Mucosa of stomach (tissue), 1 donor: ENCODE data around the gene UBE2N.

Experiments
- H3K27me3 ChIP-seq: one replicate; pipeline ENCODE4 v1.7.0; 2013; ENCODE audit warnings: mild to moderate bottlenecking, low read length; ENCODE audit not compliant: control insufficient read depth, insufficient read depth
- H3K36me3 ChIP-seq: one replicate; pipeline ENCODE4 v1.7.0; 2013; ENCODE audit warnings: low read length; ENCODE audit not compliant: control insufficient read depth, insufficient read depth
- H3K4me1 ChIP-seq: one replicate; pipeline ENCODE4 v1.7.0; 2013; ENCODE audit warnings: mild to moderate bottlenecking, low read length; ENCODE audit not compliant: control insufficient read depth, insufficient read depth
- H3K4me3 ChIP-seq: one replicate; pipeline ENCODE4 v1.7.0; 2013; ENCODE audit warnings: low read length
- H3K9ac ChIP-seq: one replicate; pipeline ENCODE4 v1.7.0; 2013; ENCODE audit warnings: mild to moderate bottlenecking, low read length, moderate library complexity
- H3K9me3 ChIP-seq: one replicate; pipeline ENCODE4 v1.7.0; 2013; ENCODE audit warnings: mild to moderate bottlenecking, low read length, moderate library complexity; ENCODE audit not compliant: control insufficient read depth
- donor health status: Pancreatic carcinoma.

Gene UBE2N, protein sequence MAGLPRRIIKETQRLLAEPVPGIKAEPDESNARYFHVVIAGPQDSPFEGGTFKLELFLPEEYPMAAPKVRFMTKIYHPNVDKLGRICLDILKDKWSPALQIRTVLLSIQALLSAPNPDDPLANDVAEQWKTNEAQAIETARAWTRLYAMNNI

DNA sequence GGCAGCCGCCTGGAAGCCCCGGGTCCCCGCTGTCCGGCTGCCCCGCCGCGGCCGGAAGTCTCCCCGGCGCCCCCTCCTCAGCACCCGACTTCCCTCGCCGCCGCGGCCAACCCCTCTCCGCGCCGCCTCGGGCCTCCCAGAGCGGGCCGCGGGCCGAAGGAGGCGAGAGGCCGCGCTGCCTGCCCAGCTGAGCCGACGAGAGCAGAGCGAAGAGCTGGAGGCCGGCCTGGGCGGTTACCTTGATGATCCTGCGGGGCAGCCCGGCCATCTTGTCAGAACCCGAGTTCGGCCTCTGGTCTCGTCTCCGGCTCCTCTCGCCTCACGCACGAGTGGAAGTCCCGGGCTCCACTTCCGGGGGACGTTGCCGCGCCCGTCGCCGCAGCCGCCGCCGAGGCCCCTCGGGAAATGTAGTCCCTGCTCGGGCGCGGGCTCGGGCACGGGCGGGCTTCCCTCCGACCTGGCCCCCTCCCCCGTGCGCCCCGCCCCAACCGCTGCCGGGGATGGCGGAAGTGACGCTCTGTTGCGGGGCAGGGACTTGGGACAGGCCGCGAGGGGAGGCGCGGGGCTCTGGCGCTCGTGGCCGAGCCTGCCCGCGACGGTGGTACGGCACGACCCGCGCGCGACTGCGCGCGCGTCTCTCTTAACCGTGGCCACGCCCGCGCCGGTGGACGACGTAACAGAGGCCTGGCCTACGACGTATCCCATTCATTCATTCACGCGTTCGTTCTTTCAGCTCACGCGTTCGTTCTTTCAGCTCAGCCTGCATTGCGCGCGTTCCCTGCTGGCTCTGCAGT lies at the start of gene UBE2N:
UBE2N (minus strand) TSS at position 331 of the 794 bp plus-strand sequence; CDS start at position 268, 63 bp downstream.
- H3K27me3 ChIP-seq: no peaks in the 10 kb centered on the region
- peaks cover 16% of the 10 kb centered on the region for H3K4me1 ChIP-seq
- H3K4me3 ChIP-seq: peak within 1 kb of the TSS; percentile 99
- no peaks in the 10 kb centered on the region for H3K36me3 ChIP-seq
- H3K9ac ChIP-seq: peak within 1 kb of the TSS; percentile 90
- H3K9me3 ChIP-seq: no peaks in the 10 kb centered on the region

DNA sequence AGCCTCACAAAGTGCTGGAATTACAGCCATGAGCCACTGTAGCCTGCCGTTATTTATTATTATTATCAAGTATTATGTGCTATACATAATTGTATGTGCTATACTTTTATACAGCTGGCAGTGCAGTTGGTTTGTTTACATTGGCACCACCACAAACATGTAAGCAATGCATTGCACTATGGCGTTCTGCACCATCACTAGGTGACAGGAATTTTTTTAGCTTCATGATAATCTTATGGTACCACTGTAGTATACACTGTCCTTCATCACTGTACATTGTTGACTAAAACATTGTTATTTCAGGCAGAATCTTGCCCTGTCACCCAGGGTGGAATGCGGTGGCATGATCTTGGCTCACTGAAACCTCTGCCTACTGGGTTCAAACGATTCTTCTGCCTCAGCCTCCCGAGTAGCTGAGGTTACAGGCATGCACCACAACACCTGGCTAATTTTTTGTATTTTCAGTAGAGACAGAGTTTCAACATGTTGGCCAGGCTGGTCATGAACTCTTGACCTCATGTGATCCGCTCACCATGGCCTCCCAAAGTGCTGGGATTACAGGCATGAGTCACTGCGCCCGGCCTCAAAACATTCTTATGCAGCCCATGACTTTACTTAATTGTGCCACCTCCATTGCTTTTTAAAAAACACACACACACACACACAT lies 42.7 kb upstream of the UBE2N start:
- H3K4me1 ChIP-seq: no peaks in the 10 kb centered on the region
- no peak overlapping the region for H3K9ac ChIP-seq
- H3K4me3 ChIP-seq: no peak overlapping the region
- peaks cover 6% of the 10 kb centered on the region for H3K36me3 ChIP-seq
- no peaks in the 10 kb centered on the region for H3K9me3 ChIP-seq
- no peaks in the 10 kb centered on the region for H3K27me3 ChIP-seq

- H3K4me3 ChIP-seq: no peak overlapping the region
- no peaks in the 10 kb centered on the region for H3K9me3 ChIP-seq
- H3K9ac ChIP-seq: no peak overlapping the region
- H3K36me3 ChIP-seq: peaks cover 6% of the 10 kb centered on the region
- no peaks in the 10 kb centered on the region for H3K4me1 ChIP-seq
- no peaks in the 10 kb centered on the region for H3K27me3 ChIP-seq
Observed at GRCh38 chr12:93483151-93483807, 41.5 kb upstream of the UBE2N start.

DNA sequence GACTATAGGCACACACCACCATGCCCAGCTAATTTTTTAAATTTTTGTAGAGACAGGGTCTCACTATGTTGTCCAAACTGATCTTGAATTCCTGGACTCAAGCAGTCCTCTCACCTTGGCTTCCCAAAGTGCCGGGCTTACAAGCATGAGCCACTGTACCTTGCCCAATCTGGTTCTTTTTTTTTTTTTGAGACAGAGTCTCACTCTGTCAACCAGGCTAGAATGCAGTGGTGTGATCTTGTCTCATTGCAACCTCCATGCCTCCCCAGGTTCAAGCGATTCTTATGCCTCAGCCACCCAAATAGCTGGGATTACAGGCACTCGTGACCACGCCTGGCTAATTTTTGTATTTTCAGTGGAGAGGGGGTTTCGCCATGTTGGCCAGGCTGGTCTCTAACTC lies 41.0 kb upstream of the UBE2N start:
- Histone ChIP-seq H3K36me3 (peaks cover 6% of the 10 kb centered on the region), H3K9ac (no peak overlapping the region), H3K4me3 (no peak overlapping the region), H3K27me3 (no peaks in the 10 kb centered on the region), H3K4me1 (no peaks in the 10 kb centered on the region), H3K9me3 (no peaks in the 10 kb centered on the region)

DNA sequence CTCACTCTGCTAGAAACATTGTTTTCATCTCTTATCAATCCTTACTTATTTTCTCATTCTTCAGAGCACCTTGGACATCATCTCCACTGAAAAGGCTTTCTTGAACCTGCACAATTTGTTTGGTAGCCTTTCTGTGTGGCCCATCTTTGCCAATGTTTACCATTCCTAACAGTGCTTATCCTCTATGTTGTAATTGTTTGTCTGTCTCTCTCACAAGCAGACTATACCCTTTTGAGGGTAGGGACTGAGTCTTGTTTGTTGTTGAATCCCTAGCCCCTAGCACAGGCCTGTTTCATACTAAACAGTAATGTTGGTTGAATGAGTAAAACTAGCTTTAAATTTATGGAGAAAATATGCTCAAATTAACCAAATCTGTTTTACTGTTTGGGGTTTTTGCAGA lies 34.8 kb upstream of the UBE2N start:
- Histone ChIP-seq H3K9ac (no peak overlapping the region), H3K36me3 (peaks cover 2% of the 10 kb centered on the region), H3K4me3 (no peak overlapping the region), H3K4me1 (no peaks in the 10 kb centered on the region), H3K27me3 (no peaks in the 10 kb centered on the region), H3K9me3 (no peaks in the 10 kb centered on the region)

DNA sequence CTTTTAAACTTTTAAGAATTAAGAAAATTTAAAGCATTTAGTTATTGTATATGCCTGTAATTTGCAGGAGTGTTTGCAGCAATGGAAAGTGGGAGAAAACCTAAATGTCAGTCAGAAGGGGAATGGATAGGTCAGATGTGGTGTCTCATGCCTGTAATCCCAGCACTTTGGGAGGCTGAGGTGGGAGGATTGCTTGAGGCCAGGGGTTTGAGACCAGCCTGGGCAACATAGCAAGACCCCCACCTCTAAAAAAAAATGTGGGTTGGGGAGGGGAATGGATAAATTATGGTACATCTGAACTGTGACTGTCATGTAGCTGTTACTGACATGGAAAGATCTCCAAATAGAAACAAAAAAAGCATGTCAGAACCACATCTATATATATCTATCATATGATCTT lies 27.6 kb upstream of the UBE2N start:
- Histone ChIP-seq H3K4me3 (no peak overlapping the region), H3K9me3 (no peaks in the 10 kb centered on the region), H3K27me3 (no peaks in the 10 kb centered on the region), H3K4me1 (peaks cover 7% of the 10 kb centered on the region), H3K36me3 (peaks cover 4% of the 10 kb centered on the region), H3K9ac (no peak overlapping the region)

GRCh38 chr12:93468008-93468371 lies 26.2 kb upstream of the UBE2N start:
- H3K27me3 ChIP-seq: no peaks in the 10 kb centered on the region
- H3K4me3 ChIP-seq: peak overlapping the region; percentile 77
- peaks cover 4% of the 10 kb centered on the region for H3K36me3 ChIP-seq
- H3K4me1 ChIP-seq: peaks cover 7% of the 10 kb centered on the region
- H3K9me3 ChIP-seq: no peaks in the 10 kb centered on the region
- H3K9ac ChIP-seq: peak overlapping the region; percentile 82

DNA sequence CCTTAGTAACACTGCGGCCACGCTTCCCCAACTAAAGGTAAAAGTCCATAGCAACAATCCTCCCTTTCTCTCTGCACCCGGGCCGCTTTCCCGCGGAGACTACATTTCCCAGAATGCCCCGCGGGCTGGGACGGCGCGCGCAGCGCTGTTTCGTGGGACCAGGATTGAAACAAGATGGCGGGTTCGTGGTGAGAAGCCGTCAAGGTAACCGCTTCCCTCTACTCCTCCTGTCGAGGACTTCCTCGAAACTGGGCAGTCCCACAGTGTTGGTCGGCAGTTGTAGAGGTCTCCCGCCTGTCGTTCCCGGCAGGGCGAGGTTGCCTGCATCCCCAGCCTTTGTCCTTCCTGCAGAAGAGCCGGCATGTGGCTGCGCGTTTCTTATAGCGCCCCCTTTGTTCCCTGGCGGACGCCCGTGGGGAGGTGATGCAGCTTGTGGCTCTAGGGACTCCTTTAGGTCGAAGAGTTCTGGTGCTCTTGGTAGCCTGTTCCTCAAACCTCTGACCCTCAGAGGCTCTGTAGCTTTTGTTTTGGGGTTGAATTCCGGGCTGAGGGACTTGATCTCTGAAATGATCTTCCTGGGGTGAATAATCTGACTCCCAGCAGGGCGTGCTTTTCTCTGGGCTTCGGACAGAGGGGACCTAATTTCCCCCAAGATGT lies 25.7 kb upstream of the UBE2N start, which contains the start of gene MRPL42:
MRPL42 (plus strand) TSS at position 164 of the 657 bp plus-strand sequence. CDS start 1,772 bp downstream, outside the sequence.
- Histone ChIP-seq H3K9ac (peak within 1 kb of the TSS; percentile 82), H3K4me3 (peak within 1 kb of the TSS; percentile 77), H3K4me1 (peaks cover 7% of the 10 kb centered on the region), H3K9me3 (no peaks in the 10 kb centered on the region), H3K27me3 (no peaks in the 10 kb centered on the region), H3K36me3 (peaks cover 4% of the 10 kb centered on the region)

GRCh38 chr12:93466625-93467350 lies 25.0 kb upstream of the UBE2N start:
- H3K9ac ChIP-seq: no peak overlapping the region
- H3K9me3 ChIP-seq: no peaks in the 10 kb centered on the region
- H3K27me3 ChIP-seq: no peaks in the 10 kb centered on the region
- peaks cover 7% of the 10 kb centered on the region for H3K4me1 ChIP-seq
- peaks cover 4% of the 10 kb centered on the region for H3K36me3 ChIP-seq
- H3K4me3 ChIP-seq: no peak overlapping the region

DNA sequence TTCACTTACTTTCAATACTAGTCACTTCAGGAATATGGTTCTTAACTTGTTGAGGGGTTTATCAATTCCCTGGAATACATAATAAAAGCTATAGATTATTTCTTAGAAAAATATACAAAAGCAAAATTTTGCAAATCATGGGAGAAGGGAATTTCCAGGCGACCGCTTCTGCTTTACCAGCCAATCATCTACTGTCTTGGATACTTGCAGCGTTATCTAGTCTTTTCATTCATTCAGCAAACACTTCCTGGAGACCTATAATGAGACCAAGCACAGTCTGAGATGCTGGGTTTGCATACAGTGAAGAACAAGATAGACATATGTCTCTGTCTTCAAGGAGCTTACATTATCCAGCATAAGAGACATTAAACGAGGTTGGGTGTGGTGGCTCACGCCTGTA lies 24.1 kb upstream of the UBE2N start:
- no peak overlapping the region for H3K9ac ChIP-seq
- no peak overlapping the region for H3K4me3 ChIP-seq
- no peaks in the 10 kb centered on the region for H3K27me3 ChIP-seq
- H3K36me3 ChIP-seq: peaks cover 4% of the 10 kb centered on the region
- no peaks in the 10 kb centered on the region for H3K9me3 ChIP-seq
- H3K4me1 ChIP-seq: peaks cover 7% of the 10 kb centered on the region

DNA sequence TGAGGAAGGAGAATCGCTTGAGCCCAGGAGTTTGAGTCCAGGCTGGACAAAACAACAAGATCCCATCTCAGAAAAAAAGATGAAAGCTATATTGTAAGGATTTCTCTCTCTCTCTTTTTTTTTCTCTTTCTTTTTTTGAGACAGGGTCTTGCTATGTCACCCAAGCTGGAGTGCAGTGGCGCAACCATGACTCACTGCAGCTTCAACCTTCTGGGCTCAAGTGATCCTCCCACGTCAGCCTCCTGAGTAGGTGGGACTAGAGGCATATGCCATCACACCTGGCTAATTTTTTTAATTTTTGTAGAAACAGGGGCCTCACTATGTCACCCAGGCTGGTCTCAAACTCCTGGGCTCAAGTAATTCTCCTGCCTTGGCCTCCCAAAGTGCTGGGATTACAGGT lies 19.8 kb upstream of the UBE2N start:
- H3K4me1 ChIP-seq: no peaks in the 10 kb centered on the region
- no peaks in the 10 kb centered on the region for H3K27me3 ChIP-seq
- no peak overlapping the region for H3K4me3 ChIP-seq
- H3K36me3 ChIP-seq: no peaks in the 10 kb centered on the region
- H3K9me3 ChIP-seq: no peaks in the 10 kb centered on the region
- H3K9ac ChIP-seq: no peak overlapping the region
